ENCODE measurements around the gene SLC38A1.

DNA sequence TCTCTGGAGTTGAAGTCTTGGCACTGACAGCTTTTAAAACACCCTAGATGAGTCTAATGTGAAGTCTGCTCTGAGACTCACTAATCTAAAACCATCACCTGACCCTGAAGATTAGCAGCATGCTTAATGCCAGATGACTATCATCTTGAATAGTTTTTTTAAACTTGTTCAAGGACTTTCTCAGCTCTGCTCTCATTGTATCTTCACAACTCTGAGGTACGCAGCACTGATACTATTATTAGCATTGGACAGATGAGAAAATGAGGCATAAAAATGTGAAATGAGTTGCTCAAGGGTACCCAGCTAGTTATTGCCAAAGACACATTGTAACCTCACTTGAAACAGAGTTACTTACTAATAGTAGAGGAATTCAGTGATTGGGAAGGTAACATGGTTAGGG is 4.8 kb downstream of the SLC38A1 start:
- TF ChIP-seq CTCF (conservative IDR thresholded peaks at IDR 0.05; ENCODE audit: low read depth in 2 of 2) (no peak), EZH2 (IDR thresholded peaks at IDR 0.05; ENCODE audit: low read depth, unreplicated experiment) (no peak), ETS1 (IDR thresholded peaks at IDR 0.05) (no peak), REST (IDR thresholded peaks at IDR 0.05; ENCODE audit: unreplicated experiment) (no peak), CREB1 (CRISPR knock-in tag; IDR thresholded peaks at IDR 0.05; ENCODE audit: low read depth) (no peak), POLR2AphosphoS5 (IDR thresholded peaks at IDR 0.05; ENCODE audit: low read depth) (no peak), EZH2phosphoT487 (IDR thresholded peaks at IDR 0.05; ENCODE audit: unreplicated experiment) (no peak)
- TF ChIP-seq, protein P1, sequence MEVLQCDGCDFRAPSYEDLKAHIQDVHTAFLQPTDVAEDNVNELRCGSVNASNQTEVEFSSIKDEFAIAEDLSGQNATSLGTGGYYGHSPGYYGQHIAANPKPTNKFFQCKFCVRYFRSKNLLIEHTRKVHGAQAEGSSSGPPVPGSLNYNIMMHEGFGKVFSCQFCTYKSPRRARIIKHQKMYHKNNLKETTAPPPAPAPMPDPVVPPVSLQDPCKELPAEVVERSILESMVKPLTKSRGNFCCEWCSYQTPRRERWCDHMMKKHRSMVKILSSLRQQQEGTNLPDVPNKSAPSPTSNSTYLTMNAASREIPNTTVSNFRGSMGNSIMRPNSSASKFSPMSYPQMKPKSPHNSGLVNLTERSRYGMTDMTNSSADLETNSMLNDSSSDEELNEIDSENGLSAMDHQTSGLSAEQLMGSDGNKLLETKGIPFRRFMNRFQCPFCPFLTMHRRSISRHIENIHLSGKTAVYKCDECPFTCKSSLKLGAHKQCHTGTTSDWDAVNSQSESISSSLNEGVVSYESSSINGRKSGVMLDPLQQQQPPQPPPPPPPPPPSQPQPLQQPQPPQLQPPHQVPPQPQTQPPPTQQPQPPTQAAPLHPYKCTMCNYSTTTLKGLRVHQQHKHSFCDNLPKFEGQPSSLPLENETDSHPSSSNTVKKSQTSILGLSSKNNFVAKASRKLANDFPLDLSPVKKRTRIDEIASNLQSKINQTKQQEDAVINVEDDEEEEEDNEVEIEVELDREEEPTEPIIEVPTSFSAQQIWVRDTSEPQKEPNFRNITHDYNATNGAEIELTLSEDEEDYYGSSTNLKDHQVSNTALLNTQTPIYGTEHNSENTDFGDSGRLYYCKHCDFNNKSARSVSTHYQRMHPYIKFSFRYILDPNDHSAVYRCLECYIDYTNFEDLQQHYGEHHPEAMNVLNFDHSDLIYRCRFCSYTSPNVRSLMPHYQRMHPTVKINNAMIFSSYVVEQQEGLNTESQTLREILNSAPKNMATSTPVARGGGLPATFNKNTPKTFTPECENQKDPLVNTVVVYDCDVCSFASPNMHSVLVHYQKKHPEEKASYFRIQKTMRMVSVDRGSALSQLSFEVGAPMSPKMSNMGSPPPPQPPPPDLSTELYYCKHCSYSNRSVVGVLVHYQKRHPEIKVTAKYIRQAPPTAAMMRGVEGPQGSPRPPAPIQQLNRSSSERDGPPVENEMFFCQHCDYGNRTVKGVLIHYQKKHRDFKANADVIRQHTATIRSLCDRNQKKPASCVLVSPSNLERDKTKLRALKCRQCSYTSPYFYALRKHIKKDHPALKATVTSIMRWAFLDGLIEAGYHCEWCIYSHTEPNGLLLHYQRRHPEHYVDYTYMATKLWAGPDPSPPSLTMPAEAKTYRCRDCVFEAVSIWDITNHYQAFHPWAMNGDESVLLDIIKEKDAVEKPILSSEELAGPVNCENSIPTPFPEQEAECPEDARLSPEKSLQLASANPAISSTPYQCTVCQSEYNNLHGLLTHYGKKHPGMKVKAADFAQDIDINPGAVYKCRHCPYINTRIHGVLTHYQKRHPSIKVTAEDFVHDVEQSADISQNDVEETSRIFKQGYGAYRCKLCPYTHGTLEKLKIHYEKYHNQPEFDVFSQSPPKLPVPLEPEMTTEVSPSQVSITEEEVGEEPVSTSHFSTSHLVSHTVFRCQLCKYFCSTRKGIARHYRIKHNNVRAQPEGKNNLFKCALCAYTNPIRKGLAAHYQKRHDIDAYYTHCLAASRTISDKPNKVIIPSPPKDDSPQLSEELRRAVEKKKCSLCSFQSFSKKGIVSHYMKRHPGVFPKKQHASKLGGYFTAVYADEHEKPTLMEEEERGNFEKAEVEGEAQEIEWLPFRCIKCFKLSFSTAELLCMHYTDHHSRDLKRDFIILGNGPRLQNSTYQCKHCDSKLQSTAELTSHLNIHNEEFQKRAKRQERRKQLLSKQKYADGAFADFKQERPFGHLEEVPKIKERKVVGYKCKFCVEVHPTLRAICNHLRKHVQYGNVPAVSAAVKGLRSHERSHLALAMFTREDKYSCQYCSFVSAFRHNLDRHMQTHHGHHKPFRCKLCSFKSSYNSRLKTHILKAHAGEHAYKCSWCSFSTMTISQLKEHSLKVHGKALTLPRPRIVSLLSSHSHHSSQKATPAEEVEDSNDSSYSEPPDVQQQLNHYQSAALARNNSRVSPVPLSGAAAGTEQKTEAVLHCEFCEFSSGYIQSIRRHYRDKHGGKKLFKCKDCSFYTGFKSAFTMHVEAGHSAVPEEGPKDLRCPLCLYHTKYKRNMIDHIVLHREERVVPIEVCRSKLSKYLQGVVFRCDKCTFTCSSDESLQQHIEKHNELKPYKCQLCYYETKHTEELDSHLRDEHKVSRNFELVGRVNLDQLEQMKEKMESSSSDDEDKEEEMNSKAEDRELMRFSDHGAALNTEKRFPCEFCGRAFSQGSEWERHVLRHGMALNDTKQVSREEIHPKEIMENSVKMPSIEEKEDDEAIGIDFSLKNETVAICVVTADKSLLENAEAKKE (CRISPR knock-in tag; IDR thresholded peaks at IDR 0.05): no peak

Data from GM23338 (cell line).